Colonic mucosa (tissue), 4 donors: Measurements from ENCODE around the gene CFAP299. TPM values are rescaled to one million over a fixed set of nuclear protein-coding genes. Genes with fewer than 3 reads are reported as not detected.

ENCODE experiments used
- DNase-seq: peaks from one replicate; pipeline ENCODE4 v3.0.0-alpha.2; 2020
- H3K27ac ChIP-seq: fragments of 200-600 bp; one replicate; pipeline ENCODE4 v1.8.0; 2021
- H3K27me3 ChIP-seq: fragments of 200-600 bp; one replicate; pipeline ENCODE4 v1.8.0; 2021
- H3K36me3 ChIP-seq: fragments of 200-600 bp; one replicate; pipeline ENCODE4 v1.8.0; 2021
- H3K4me1 ChIP-seq: fragments of 200-600 bp; one replicate; pipeline ENCODE4 v1.8.0; 2021; ENCODE audit warnings: mild to moderate bottlenecking
- H3K4me3 ChIP-seq: fragments of 200-600 bp; one replicate; pipeline ENCODE4 v1.8.0; 2021
- H3K9ac ChIP-seq, 2 donors: one replicate each; pipeline ENCODE4 v1.7.0; 2013; ENCODE audit warnings: control low read depth in 2 of 2, low read depth in 2 of 2, low read length in 2 of 2
- H3K9me3 ChIP-seq: fragments of 200-600 bp; one replicate; pipeline ENCODE4 v1.8.0; 2021
- intact Hi-C: fragments of 100-400 bp; cut with DNase I; formaldehyde crosslinking; loops from one replicate; pipeline ENCODE4 v1.14.1; 2022
- total RNA-seq, 2 donors: library from RNA; stranded (reverse); fragmentation: NEBNext Ultra II Directional in 1 of 2; extraction: Animal tissue kit (Norgen Biotek cat#: 25700) in 1 of 2; gene quantifications; one replicate each; pipeline ENCODE4 v1.2.1, GENCODE V29; 2021
- TF ChIP-seq, protein P1 (sequence below): fragments of 200-600 bp; IDR thresholded peaks from one replicate; pipeline ENCODE4 v1.8.0; 2022; ENCODE audit warnings: antibody characterized with exemption, mild to moderate bottlenecking
- donor health status: healthy.
- donor health status: DM: no; HTN: no; CAD: no.
- donor health status: DM: no; HTN: no; CAD: no.

Gene CFAP299
- total RNA-seq, 2 donors from 2014 or later, result not detected

DNA sequence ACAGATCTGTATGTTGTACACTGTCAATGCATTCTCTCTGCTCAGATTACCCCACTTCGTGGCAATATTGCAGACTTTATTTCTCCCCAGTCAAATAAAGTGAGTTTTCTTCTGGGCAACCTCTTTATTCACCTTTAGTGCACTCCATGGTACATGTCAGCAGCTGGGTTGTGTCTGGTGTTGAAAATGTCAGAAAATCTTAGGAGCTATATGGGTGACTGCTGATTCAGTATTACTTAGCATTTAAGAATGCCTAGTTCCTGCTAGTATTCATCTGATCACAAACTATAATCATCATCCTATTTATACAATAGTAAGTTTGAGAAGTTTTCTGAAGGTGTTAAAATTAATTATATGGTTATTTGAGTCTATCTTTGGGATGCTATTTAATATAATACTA, 112.5 kb downstream of the CFAP299 start:
- intact Hi-C loops, result no loop called here
- no peak for DNase-seq

DNA sequence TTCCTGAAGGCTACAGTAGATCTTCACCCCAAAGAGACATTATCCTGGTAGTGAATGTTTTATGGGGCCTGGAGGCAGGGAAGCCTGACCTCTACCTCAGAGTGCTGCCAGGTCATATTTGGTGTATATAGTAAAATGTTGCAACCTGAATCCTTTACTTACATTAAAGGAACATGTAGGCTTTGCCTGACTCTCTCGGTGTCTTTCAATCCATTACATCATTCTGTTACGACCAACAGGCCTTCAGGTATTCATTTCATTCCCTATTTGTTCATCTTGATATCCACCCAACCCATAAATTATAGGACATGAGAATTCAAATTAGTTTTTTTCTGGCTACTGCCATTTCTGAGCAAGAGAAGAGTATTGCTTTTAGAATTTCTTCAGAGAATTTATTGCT, 116.5 kb downstream of the CFAP299 start:
- TF ChIP-seq, protein P1, sequence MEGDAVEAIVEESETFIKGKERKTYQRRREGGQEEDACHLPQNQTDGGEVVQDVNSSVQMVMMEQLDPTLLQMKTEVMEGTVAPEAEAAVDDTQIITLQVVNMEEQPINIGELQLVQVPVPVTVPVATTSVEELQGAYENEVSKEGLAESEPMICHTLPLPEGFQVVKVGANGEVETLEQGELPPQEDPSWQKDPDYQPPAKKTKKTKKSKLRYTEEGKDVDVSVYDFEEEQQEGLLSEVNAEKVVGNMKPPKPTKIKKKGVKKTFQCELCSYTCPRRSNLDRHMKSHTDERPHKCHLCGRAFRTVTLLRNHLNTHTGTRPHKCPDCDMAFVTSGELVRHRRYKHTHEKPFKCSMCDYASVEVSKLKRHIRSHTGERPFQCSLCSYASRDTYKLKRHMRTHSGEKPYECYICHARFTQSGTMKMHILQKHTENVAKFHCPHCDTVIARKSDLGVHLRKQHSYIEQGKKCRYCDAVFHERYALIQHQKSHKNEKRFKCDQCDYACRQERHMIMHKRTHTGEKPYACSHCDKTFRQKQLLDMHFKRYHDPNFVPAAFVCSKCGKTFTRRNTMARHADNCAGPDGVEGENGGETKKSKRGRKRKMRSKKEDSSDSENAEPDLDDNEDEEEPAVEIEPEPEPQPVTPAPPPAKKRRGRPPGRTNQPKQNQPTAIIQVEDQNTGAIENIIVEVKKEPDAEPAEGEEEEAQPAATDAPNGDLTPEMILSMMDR, result no peak
- Histone ChIP-seq H3K9ac (no peak overlapping the region), H3K4me1 (no peaks in the 10 kb centered on the region), H3K9me3 (no peaks in the 10 kb centered on the region), H3K4me3 (no peak overlapping the region), H3K27ac (no peak overlapping the region), H3K36me3 (no peaks in the 10 kb centered on the region), H3K27me3 (no peaks in the 10 kb centered on the region)
- no peak for DNase-seq
- intact Hi-C loops, result no loop called here

More for the DNA sequence above, 112.5 kb downstream of the CFAP299 start:
- Histone ChIP-seq H3K36me3 (no peaks in the 10 kb centered on the region), H3K9me3 (no peaks in the 10 kb centered on the region), H3K27ac (no peak overlapping the region), H3K9ac (no peak overlapping the region), H3K27me3 (no peaks in the 10 kb centered on the region), H3K4me3 (no peak overlapping the region), H3K4me1 (no peaks in the 10 kb centered on the region)
- TF ChIP-seq, protein P1, result no peak

DNA sequence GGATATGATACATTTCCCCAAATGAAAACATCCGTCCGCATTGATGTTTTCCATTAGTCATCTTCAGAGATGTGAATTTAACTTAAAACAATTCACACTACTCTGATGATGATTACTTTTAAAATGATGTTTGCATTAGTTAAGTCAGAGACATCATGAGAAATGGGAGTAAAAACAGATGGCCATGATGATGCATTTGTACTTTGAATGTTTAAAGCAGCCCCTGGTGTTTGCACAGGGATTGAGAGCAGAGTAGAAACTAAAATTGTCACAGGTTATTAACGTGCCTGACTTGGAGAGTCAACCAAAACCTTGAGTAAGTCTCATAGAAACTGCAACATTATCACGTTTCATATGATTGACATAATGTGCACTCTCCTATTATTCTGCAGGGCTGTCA, 117.2 kb downstream of the CFAP299 start:
- H3K9me3 ChIP-seq, result no peaks in the 10 kb centered on the region

DNA sequence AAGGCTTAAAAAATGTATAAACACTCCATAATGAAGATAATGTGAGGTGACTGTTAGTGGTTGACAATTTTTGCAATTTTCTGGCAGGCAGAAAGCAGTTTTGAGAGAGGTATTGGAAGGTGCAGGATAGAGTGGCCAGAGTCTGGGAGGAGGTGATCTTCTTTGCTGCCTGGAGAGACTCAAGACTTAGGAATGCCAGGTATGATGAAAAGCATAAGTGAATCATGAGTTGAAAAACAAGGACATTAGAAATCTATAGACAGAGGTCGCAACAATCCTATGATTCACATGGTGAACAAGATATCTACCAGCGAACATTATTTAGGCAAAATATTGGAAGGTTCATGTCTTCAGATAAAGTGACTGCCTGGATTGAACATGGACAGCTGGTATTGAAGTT, 118.5 kb downstream of the CFAP299 start:
- H3K4me1 ChIP-seq, result no peaks in the 10 kb centered on the region
- no peak overlapping the region for H3K4me3 ChIP-seq
- TF ChIP-seq, protein P1, result no peak
- H3K9ac ChIP-seq, result no peak overlapping the region
- H3K27me3 ChIP-seq, result no peaks in the 10 kb centered on the region
- DNase-seq, result no peak
- H3K27ac ChIP-seq, result no peak overlapping the region
- no peaks in the 10 kb centered on the region for H3K36me3 ChIP-seq
- intact Hi-C loops, result no loop called here
- H3K9me3 ChIP-seq, result no peaks in the 10 kb centered on the region

More for the DNA sequence above, 117.2 kb downstream of the CFAP299 start:
- H3K4me3 ChIP-seq, result no peak overlapping the region
- H3K9ac ChIP-seq, result no peak overlapping the region
- no peaks in the 10 kb centered on the region for H3K27me3 ChIP-seq
- intact Hi-C loops, result no loop called here
- no peaks in the 10 kb centered on the region for H3K4me1 ChIP-seq
- DNase-seq, result no peak
- TF ChIP-seq, protein P1, result no peak
- H3K36me3 ChIP-seq, result no peaks in the 10 kb centered on the region
- no peak overlapping the region for H3K27ac ChIP-seq

DNA sequence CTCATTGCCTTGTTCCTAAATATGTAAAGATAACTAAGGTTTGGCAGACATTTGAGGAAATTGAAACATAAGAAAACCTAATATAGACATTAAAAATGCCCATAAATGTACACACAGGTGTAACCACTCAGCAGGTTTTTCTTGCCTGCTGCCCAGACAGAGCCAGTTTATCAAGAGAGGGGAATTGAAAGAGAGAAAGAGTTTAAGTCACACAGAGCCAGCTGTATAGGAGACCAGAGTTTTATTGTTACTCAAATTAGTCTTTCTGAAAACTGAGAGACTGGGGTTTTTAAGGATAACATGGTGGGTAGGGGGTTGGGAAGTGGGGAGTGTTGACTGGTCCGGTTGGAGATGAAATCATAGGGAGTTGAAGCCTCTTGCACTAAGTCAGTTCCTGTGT, 119.0 kb downstream of the CFAP299 start:
- Histone ChIP-seq H3K9ac (no peak overlapping the region), H3K27ac (no peak overlapping the region), H3K9me3 (no peaks in the 10 kb centered on the region), H3K4me3 (no peak overlapping the region), H3K27me3 (no peaks in the 10 kb centered on the region), H3K36me3 (no peaks in the 10 kb centered on the region), H3K4me1 (no peaks in the 10 kb centered on the region)
- no peak for DNase-seq
- TF ChIP-seq, protein P1, result no peak
- intact Hi-C loops, result no loop called here
